ENCODE data around the gene MOB3A. TPM values are rescaled to one million over a fixed set of nuclear protein-coding genes. Genes with fewer than 3 reads are reported as not detected.

Gene MOB3A
- total and polyA plus RNA-seq, 4 donors: 17.7 to 86.6 (median 45.0) TPM

DNA sequence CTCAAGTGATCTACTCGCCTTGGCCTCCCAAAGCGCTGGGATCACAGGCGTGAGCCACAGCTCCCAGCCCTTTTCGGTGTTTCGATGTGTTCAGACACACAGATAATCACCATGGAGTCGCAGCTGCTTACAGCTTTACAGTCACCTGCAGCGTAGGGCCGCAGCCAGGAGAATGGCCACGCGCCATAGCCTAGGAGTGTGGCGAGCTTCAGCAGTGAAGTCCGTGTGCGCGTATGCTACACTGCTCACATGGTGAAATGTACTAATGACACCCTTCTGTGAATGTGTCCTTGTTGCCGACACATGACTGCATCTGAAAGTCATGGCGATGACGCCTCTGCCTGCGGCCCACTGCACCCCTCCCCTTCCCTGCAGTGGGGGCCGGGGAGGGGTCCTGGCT, 31.6 kb upstream of the MOB3A start:
- DNase-seq (peak in 1 of 3 donors; percentile 5), ATAC-seq (ENCODE audit: insufficient read depth, low FRiP score) (no peak)
- Histone ChIP-seq H3K4me1 (ENCODE audit: control insufficient read depth in 5 of 5, insufficient read depth in 5 of 5, low read length in 5 of 5) (no peaks in the 10 kb centered on the region), H3K27me3 (ENCODE audit: control insufficient read depth in 3 of 3, insufficient read depth in 3 of 3, low read length in 2 of 3) (no peaks in the 10 kb centered on the region), H3K4me3 (no peak overlapping the region), H3K9me3 (ENCODE audit: control insufficient read depth in 4 of 4, insufficient read depth in 3 of 4, low read length in 3 of 4) (no peaks in the 10 kb centered on the region), H3K9ac (ENCODE audit: insufficient read depth in 1 of 2, low read length in 2 of 2) (no peak overlapping the region), H3K36me3 (ENCODE audit: control insufficient read depth in 4 of 4, insufficient read depth in 4 of 4, low read length in 4 of 4) (peaks cover 8 to 75% (median 17%) of the 10 kb centered on the region in 4 donors), H3K27ac (ENCODE audit: low read depth in 1 of 2, low read length in 1 of 2) (peak overlapping the region in 1 of 2 donors; percentile 72)
- 84 to 89% methylated on average over 19 of the region's 19 CpGs for WGBS, 2 donors
- TF ChIP-seq, protein P1, sequence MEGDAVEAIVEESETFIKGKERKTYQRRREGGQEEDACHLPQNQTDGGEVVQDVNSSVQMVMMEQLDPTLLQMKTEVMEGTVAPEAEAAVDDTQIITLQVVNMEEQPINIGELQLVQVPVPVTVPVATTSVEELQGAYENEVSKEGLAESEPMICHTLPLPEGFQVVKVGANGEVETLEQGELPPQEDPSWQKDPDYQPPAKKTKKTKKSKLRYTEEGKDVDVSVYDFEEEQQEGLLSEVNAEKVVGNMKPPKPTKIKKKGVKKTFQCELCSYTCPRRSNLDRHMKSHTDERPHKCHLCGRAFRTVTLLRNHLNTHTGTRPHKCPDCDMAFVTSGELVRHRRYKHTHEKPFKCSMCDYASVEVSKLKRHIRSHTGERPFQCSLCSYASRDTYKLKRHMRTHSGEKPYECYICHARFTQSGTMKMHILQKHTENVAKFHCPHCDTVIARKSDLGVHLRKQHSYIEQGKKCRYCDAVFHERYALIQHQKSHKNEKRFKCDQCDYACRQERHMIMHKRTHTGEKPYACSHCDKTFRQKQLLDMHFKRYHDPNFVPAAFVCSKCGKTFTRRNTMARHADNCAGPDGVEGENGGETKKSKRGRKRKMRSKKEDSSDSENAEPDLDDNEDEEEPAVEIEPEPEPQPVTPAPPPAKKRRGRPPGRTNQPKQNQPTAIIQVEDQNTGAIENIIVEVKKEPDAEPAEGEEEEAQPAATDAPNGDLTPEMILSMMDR (IDR thresholded peaks at IDR 0.05; ENCODE audit: control extremely low read depth, extremely low read depth): no peak

DNA sequence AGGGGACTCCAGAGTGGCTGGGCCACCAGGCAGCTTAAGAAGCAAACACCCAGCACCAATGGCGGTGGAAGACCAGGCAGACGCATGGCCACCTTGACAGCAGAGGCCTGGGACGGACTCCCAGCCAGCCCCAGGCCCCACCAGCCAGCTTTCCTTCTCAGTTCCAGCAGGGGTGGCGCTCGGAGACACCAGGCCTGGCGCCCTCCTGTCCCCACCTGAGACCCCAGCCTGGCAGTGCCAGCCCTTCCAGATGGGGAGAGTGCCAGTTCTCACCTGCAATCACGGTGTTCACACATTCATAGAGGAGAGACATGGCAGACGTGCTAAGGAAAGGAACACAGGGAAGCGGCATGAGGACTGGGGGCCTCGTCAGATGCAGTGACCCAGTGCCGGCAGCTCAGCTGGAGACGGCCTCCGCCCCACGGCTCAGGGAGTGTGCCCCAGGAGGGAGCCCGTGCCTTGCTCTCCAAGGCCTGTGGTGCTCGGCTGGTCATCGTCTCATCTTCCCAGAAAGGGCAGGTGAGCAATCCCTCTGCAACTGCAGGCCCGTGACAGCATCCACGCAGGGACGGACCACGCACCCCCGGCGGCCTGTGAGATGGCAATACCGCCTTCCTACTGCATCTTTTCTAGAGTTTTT, 30.9 kb upstream of the MOB3A start:
- Histone ChIP-seq H3K36me3 (ENCODE audit: control insufficient read depth in 4 of 4, insufficient read depth in 4 of 4, low read length in 4 of 4) (peaks cover 9 to 74% (median 17%) of the 10 kb centered on the region in 4 donors), H3K4me3 (no peak overlapping the region), H3K9ac (ENCODE audit: insufficient read depth in 1 of 2, low read length in 2 of 2) (no peak overlapping the region), H3K9me3 (ENCODE audit: control insufficient read depth in 4 of 4, insufficient read depth in 3 of 4, low read length in 3 of 4) (no peaks in the 10 kb centered on the region), H3K27me3 (ENCODE audit: control insufficient read depth in 3 of 3, insufficient read depth in 3 of 3, low read length in 2 of 3) (no peaks in the 10 kb centered on the region), H3K27ac (ENCODE audit: low read depth in 1 of 2, low read length in 1 of 2) (peak overlapping the region in 1 of 2 donors; percentile 55), H3K4me1 (ENCODE audit: control insufficient read depth in 5 of 5, insufficient read depth in 5 of 5, low read length in 5 of 5) (no peaks in the 10 kb centered on the region)
- no peak for ATAC-seq (ENCODE audit: insufficient read depth, low FRiP score)
- DNase-seq: no peak
- WGBS, 2 donors: 95 to 98% methylated on average over 24 of the region's 24 CpGs
- TF ChIP-seq, protein P1 (IDR thresholded peaks at IDR 0.05; ENCODE audit: control extremely low read depth, extremely low read depth): no peak

DNA sequence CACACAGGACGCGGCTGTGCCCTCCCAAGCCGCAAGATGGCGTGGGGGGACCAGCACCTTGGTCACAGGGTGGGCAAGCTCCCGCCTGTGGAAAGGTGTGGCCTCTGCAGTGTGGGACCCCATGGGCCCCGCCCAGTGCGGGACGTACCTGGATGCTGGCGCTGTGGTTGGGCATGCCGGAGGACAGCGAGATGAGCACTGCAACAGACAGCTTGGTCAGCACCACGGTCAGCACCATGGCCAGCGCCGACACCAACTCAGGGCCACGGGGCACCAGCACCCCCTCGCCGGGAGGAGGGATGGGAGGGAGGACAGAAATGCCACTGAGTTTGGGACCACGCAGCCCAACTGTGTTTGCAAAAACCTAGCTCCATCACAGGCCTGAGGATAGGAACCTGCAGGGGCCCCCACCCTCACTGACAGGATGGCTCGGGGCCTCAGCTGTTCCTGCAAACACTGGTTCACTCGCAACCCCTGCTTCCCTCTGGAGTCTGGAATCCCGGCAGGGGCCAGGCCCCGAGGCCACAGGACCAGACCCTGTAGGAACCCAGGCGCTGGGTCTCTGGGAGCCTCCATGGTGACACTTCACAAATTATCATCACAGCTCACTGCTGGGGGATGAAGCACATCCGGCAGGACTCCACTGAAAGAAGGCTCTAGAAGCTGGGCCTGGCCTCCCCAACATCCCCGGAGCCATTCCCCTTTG, 27.7 kb upstream of the MOB3A start:
- no peaks in the 10 kb centered on the region for H3K4me1 ChIP-seq (ENCODE audit: control insufficient read depth in 5 of 5, insufficient read depth in 5 of 5, low read length in 5 of 5)
- TF ChIP-seq, protein P1 (IDR thresholded peaks at IDR 0.05; ENCODE audit: control extremely low read depth, extremely low read depth): no peak
- peaks cover 11 to 72% (median 26%) of the 10 kb centered on the region in 4 donors for H3K36me3 ChIP-seq (ENCODE audit: control insufficient read depth in 4 of 4, insufficient read depth in 4 of 4, low read length in 4 of 4)
- no peak overlapping the region for H3K27ac ChIP-seq (ENCODE audit: low read depth in 1 of 2, low read length in 1 of 2)
- no peaks in the 10 kb centered on the region for H3K9me3 ChIP-seq (ENCODE audit: control insufficient read depth in 4 of 4, insufficient read depth in 3 of 4, low read length in 3 of 4)
- ATAC-seq (ENCODE audit: insufficient read depth, low FRiP score) (no peak), DNase-seq (peak in 2 of 3 donors; percentile 20 to 28)
- H3K9ac ChIP-seq (ENCODE audit: insufficient read depth in 1 of 2, low read length in 2 of 2): no peak overlapping the region
- WGBS, 2 donors: 89 to 94% methylated on average over 25 of the region's 25 CpGs
- no peaks in the 10 kb centered on the region for H3K27me3 ChIP-seq (ENCODE audit: control insufficient read depth in 3 of 3, insufficient read depth in 3 of 3, low read length in 2 of 3)
- H3K4me3 ChIP-seq: no peak overlapping the region
